GM20431 (cell line): Measurements from ENCODE around the gene FLII.

Experiments used
- in situ Hi-C: fragments of 300-500 bp; cut with MseI, MboI; formaldehyde crosslinking; loops from one replicate; pipeline ENCODE4 v1.15.0; 2020; ENCODE audit warnings: low sequenced_read_pairs; ENCODE audit not compliant: unreplicated experiment

The FLII gene

DNA sequence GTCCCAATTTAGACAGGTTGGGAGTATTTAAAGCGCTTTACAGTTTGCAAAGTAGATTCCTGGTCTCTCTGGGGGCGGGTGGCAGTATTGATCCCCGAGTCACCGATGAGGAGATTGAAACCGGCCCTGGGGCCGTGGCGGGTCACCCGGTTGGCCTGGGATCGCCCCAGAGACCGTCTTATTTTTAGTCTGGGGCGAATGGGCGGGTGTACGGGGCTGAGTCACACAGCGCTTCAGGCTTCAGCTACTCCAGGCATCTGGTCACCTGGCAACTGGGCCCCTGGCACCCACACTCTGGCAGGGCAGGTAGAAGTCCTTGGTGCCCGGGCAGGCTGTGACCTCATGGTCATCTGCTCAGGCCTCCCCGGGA, 2.6 kb upstream of the FLII start:
- in situ Hi-C loops, result no loop called here

GRCh38 chr17:18260332-18261145, 2.0 kb upstream of the FLII start, which contains the start of gene MIEF2:
Gene MIEF2, plus strand, starts transcription at chr17:18260662. Its CDS starts 2,059 bp downstream, at chr17:18262721.
- in situ Hi-C loops, result no loop called here

DNA sequence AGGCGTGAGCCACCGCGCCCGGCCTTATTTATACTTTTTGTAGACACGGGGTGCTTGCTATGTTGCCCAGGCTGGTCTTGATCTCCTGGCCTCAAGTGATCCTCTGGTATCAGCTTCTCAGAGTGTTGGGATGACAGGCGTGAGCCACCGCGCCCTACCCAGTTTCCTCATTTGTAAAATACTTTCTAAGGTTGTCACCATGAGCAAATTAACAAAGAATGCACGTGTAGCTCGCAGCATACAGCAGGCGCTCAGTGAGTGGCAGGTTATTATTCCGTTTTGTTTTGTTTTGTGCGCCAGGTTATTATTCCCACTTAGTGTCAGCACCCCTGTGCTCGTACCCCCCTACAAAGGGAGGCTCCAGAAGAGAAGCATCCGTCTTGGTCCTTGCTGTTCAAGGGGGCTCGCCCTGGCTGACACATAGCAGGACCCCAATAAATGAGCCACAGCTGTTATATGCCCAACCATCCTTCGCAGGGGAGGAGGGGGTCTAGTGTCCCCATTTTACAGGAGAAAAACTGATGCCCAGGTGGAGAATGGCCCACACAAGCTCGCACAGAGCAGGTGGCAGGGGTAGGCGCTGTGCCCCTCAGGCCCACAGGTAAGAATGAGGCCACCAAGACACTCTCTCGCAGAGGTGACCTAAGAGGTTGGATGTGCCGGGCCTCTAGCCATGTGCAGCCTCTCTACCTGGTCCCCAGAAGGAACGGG, 1.2 kb upstream of the FLII start:
- in situ Hi-C loops, result no loop called here

DNA sequence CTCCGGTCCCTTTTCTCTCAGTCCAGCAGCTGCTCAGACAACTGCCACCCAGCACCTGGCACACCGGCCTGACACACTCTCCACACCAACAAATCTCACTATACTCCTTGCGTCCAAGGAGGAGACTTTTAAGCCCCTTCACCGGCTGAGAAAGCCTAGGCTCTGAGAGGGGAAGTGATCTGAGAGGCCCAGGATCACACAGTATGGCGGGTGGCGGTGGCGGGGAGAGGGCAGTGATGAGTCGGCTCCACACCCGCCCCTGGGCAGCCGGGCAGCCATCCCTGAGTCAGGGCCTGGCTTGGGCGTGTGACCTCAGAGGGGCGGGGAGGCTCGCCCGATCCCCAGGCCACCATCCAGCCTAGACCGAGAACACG, 569 bp downstream of the FLII start:
- in situ Hi-C loops, result no loop called here

DNA sequence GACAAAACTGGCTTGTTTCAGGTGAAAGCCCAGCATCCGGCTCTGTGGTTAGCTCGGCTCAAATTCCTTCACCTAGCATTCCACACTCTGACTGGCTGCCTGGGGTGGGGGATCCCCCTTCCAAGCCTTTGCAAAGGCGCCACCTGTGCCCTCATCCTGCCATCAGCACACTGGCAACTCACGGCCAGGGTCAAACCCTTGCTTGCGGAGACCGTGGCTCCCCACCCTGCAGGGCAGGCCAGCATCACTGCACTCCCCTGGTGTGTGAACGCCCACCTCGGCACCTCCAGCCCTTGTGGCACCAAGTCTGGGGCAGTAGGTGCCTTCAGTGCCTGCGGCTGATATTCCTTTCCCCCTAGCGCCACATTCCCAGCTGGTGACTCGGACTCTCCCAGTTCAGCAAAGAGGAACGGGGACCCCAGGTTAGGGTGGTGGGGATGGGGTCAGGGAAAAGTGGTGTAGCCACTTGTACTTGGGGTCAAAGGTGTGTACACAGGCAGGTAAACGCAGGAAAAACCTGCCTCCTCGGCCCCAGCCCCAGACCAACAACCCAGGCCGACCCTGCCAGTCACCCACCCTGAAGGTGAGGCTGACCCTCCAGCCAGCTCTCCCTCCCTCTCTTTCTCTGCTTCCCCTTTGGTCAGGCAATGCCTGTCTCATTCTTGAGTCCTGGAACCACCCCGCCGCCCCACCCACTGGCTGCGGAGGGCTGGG, 1.1 kb downstream of the FLII start:
- in situ Hi-C loops, result no loop called here

GRCh38 chr17:18256776-18257175, 1.8 kb downstream of the FLII start:
- in situ Hi-C loops, result no loop called here

DNA sequence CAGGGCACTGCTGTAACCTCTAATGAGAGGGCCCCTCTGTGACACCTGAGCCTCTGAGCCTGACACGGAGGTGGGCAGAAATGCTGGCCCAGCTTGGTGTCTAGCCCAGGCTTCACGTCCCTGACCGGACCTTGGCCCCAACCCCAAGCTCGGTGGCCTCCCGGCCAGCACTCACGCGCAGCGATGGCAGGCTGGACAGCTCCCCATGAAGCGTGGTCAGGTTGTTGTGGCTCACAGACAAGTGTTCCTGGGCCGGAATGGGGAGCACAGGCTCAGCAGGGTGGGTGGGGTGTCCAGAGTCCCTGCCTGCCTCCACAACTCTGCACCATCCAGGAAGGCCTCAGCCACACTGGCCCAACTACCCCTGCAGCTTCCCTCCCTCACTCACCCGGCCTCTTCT, 2.2 kb downstream of the FLII start:
- in situ Hi-C loops, result no loop called here

- in situ Hi-C loops, result no loop called here
Measured at GRCh38 chr17:18254888-18255649, 3.5 kb downstream of the FLII start.

- in situ Hi-C loops, result no loop called here
Measured at GRCh38 chr17:18253947-18254821, 4.4 kb downstream of the FLII start.

GRCh38 chr17:18253187-18253884, 5.2 kb downstream of the FLII start:
- in situ Hi-C loops, result no loop called here

- in situ Hi-C loops, result no loop called here
Measured at GRCh38 chr17:18252160-18252559, 6.4 kb downstream of the FLII start.

- in situ Hi-C loops, result no loop called here
Measured at GRCh38 chr17:18251204-18251603, 7.3 kb downstream of the FLII start.

DNA sequence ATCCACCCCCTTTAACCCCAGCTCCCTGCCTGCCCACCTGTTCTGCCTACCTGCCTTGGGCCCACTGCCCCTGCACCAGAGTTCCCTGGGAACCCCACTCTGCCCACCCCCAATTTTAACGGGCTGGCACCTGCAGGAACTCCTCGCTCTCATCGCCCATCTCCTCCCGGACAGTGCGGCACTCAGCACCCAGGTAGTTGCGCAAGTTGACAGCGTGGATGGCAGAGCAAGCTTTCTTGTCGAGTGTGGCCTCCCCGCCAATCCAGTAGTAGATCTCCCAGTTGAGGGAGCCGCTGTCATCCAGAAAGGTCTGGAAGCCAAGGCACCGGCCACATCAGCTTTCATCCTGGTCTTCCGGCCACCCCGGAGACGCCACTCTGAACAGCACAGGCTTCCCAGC, 7.8 kb downstream of the FLII start:
- in situ Hi-C loops, result no loop called here

GRCh38 chr17:18250259-18250658, 8.3 kb downstream of the FLII start:
- in situ Hi-C loops, result no loop called here

DNA sequence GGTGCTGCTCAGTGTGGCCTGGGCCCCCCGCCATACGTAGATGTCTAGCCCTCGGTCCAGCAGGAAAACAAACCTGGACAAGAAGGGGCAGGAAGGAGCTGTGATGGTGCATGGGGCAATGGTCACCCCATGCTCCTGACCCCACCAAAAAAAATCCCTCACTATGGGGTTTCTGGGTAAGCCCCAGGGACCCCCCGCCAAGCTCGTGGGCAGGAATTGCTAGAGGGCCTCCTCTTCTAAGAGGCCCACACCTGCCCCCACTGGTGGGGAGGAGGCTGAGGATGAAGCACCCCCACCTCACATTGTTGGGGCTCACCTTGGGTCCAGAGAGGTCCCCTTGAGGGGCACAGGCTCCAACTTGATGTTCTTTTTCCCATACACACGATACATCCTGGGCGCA, 9.7 kb downstream of the FLII start:
- in situ Hi-C loops, result no loop called here

DNA sequence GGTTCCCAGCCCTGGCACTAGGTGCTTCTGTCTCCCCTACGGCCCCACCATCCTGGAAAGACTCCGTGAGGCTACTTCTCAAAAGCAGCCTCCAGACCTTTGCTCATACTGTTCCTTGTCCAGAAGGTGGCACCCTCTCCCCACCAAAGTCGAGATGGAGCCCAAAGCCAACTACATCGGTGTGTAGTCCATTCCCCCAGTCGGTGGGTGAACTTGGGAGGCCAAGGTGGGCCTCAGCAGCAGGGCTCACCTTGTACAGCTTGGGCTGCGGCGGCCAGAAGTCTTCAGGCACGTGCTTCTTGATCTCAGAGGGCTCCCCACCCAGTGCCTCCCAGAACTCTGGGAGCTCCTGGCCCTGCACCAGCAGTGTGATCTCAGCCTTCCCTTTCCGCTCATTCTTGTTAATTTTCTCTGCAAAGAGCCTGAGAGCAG, 10.2 kb downstream of the FLII start:
- in situ Hi-C loops, result no loop called here

GRCh38 chr17:18247613-18248001, 10.9 kb downstream of the FLII start:
- in situ Hi-C loops, result no loop called here

DNA sequence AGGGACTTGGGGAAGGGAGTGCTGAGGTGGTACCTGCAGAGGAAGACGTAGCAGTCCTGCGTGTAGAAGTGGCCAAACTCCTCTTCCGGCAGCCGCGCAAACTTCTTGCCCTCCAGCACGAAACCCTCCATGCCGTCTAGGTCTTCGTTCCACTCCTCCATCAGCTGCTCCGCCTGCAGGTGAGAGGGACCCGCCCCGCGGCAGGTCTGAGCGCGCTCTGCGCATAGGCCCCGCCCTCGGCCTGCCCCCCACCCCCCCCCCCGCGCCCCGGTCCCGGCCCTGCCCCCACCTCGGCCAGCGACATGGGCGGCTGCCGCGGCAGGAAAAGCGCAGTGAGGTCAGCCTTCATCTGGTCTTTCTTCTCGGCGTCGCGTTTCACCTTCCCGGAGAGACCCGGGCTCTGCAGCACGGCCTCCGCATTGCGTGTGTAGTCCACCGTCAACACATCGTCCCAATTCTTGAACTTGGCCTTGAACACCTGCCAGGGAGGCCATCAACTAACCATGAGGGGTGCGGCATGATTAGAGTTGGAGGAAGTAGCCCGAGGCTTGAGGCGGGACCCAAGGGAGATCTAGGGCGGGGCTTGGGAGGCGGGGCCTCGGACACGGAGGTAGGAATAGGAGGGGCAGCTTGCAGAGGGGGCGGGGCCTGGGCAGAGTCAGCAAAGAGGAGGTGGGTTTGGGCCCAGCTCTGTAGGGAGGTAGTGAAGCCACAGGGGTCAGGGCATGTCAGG, 11.5 kb downstream of the FLII start:
- in situ Hi-C loops, result no loop called here
